A673 (cell line): Measurements from ENCODE around the gene ZNF837. TPM values are rescaled to one million over a fixed set of nuclear protein-coding genes. Genes with fewer than 3 reads are reported as not detected.

ENCODE experiments used
- BruUV-seq: library from RNA; stranded (reverse); fragments of 400-500 nt; replicated peaks from 2 replicates; lab custom pipeline; 2021; lab: Mats Ljungman, UMichigan
- CTCF ChIA-PET: fragments of 300-600 bp; sonication (Branson Sonifier 250); formaldehyde crosslinking; loops from one replicate; lab custom pipeline; 2022; ENCODE audit warnings: antibody characterized with exemption; lab: Charles Lee
- POLR2A ChIA-PET: fragments of 300-600 bp; sonication (Branson Sonifier 250); formaldehyde crosslinking; loops from one replicate; lab custom pipeline; 2022; ENCODE audit warnings: antibody characterized with exemption; ENCODE audit not compliant: low non-redundant PET; lab: Charles Lee
- DNase-seq: peaks from one replicate; pipeline ENCODE4 v3.0.0-alpha.2; 2015; ENCODE audit warnings: low spot score
- H3K27ac ChIP-seq: fragments of 200-600 bp; sonication (generic); 2 replicates; pipeline ENCODE4 v1.5.1; 2016; ENCODE audit warnings: mixed run types, low read depth, mild to moderate bottlenecking, mixed read lengths, antibody characterized with exemption, low read length; ENCODE audit not compliant: poor library complexity, severe bottlenecking
- H3K27me3 ChIP-seq: fragments of 200-600 bp; sonication (generic); replicated peaks from 2 replicates; pipeline ENCODE4 v1.6.1; 2017; ENCODE audit warnings: mixed run types, low read depth, mild to moderate bottlenecking, mixed read lengths, antibody characterized with exemption, low read length; ENCODE audit not compliant: insufficient read depth, poor library complexity
- H3K36me3 ChIP-seq: fragments of 200-600 bp; sonication (generic); 2 replicates; pipeline ENCODE4 v1.6.1; 2016; ENCODE audit warnings: mixed run types, mild to moderate bottlenecking, mixed read lengths, antibody characterized with exemption, low read length; ENCODE audit not compliant: insufficient read depth, poor library complexity, severe bottlenecking
- H3K4me1 ChIP-seq: fragments of 200-600 bp; sonication (generic); 2 replicates; pipeline ENCODE4 v1.6.1; 2017; ENCODE audit warnings: mixed run types, mild to moderate bottlenecking, mixed read lengths, antibody characterized with exemption, low read length; ENCODE audit not compliant: insufficient read depth, poor library complexity, severe bottlenecking
- H3K4me3 ChIP-seq: fragments of 200-600 bp; sonication (generic); 2 replicates; pipeline ENCODE4 v1.5.1; 2016; ENCODE audit warnings: low read depth, mixed run types, mild to moderate bottlenecking, mixed read lengths, low read length; ENCODE audit not compliant: poor library complexity, severe bottlenecking
- H3K9me3 ChIP-seq: fragments of 200-600 bp; sonication (generic); 2 replicates; pipeline ENCODE4 v1.6.1; 2016; ENCODE audit warnings: mixed run types, low read depth, mild to moderate bottlenecking, mixed read lengths, antibody characterized with exemption, low read length; ENCODE audit not compliant: poor library complexity, severe bottlenecking
- EZH2 ChIP-seq: fragments of 200-600 bp; sonication (generic); IDR thresholded peaks from 2 replicates; pipeline ENCODE4 v1.6.1; 2017; ENCODE audit warnings: borderline replicate concordance, low read depth, mild to moderate bottlenecking, mixed read lengths, antibody characterized with exemption, low read length; ENCODE audit not compliant: poor library complexity, severe bottlenecking
- intact Hi-C: fragments of 100-400 bp; cut with micrococcal nuclease; formaldehyde crosslinking; loops from one replicate; pipeline ENCODE4 v1.10.0; 2022; ENCODE audit not compliant: unreplicated experiment
- total RNA-seq: library from RNA; stranded (reverse); gene quantifications from 2 replicates; pipeline ENCODE4 v1.2.3, GENCODE V29; 2021
- TF ChIP-seq, protein P1 (sequence below): fragments of 300-800, 200-600 bp; sonication (generic); conservative IDR thresholded peaks from 2 replicates; pipeline ENCODE4 v1.5.1; 2017; ENCODE audit warnings: low read depth, mild to moderate bottlenecking, antibody characterized with exemption, low read length, moderate library complexity, mixed read lengths

The ZNF837 gene
- total RNA-seq, 1 experiment from 2014 or later: 1.3 TPM

DNA sequence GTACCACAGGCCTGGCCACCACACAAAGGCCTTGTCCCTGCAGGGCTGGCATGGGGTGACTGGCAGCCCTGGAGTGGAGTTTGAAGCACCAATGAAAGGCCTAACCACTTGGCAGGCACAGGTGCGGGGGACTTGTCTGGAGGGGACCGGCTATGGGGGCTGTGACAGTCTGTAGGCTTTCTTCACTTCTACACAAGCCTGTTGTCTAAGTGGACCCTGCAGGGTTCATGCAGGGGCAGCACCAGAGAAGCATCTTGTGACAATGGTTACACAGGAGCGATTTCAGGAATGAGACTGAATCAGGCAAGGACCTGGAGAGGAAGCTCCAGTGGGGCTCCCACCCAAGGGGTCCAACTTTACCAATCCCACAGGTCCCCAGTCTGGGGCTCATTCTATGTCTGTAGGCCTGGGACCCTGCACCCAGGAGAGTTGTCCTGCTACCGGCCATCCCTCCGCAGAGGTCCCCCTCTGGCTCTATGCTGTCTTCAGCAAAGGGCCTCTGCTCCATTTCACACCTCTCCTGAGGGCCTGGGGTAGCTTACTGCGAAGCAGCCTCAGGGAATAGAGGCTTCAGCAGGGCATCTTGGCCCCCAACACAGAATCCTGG, 2.3 kb upstream of the ZNF837 start:
- no peak overlapping the region for H3K27ac ChIP-seq
- H3K27me3 ChIP-seq: no peaks in the 10 kb centered on the region
- peaks cover 8% of the 10 kb centered on the region for H3K4me1 ChIP-seq
- intact Hi-C loops: no loop called here
- DNase-seq: no peak
- H3K36me3 ChIP-seq: peaks cover 4% of the 10 kb centered on the region
- no peak overlapping the region for H3K4me3 ChIP-seq
- CTCF ChIA-PET: no interaction called here
- POLR2A ChIA-PET: no interaction called here
- TF ChIP-seq EZH2: no peak
- TF ChIP-seq, protein P1, sequence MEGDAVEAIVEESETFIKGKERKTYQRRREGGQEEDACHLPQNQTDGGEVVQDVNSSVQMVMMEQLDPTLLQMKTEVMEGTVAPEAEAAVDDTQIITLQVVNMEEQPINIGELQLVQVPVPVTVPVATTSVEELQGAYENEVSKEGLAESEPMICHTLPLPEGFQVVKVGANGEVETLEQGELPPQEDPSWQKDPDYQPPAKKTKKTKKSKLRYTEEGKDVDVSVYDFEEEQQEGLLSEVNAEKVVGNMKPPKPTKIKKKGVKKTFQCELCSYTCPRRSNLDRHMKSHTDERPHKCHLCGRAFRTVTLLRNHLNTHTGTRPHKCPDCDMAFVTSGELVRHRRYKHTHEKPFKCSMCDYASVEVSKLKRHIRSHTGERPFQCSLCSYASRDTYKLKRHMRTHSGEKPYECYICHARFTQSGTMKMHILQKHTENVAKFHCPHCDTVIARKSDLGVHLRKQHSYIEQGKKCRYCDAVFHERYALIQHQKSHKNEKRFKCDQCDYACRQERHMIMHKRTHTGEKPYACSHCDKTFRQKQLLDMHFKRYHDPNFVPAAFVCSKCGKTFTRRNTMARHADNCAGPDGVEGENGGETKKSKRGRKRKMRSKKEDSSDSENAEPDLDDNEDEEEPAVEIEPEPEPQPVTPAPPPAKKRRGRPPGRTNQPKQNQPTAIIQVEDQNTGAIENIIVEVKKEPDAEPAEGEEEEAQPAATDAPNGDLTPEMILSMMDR: no peak
- H3K9me3 ChIP-seq: no peaks in the 10 kb centered on the region
- no TSS peak for BruUV-seq

DNA sequence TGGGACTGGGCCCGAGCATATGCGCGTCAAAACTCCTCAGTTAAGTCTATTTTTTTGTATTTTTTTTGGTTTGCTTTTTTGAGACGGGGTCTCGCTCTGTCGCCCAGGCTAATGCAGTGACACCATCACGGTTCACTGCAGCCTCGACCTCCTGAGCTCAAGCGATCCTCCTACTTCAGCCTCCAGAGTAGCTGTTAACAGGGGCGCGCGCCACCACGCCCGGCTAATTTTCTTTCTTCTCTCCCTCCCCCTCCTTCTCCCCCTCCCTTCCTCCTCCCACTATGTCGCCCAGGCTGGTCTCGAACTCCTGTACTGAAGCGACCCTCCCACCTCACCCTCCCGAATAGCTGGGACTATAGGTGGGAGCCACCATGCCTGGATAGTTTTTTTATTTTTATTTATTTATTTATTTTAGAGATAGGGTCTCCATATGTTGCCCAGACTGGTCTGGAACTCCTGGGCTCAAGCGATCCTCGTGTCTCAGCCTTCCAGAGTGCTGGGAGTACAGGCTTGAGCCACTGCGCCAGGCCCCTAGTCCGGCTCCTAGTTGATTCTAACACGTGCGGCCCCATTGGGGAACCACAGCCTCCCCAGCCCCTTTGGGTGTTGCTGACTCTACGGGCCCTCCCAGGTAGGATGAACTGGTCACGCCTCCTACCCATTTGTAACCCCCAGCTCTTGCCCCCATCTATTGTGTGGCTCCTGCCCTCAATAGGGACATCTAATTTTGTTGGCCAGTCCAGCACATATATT, 806 bp upstream of the ZNF837 start:
- Histone ChIP-seq H3K4me3 (peak overlapping the region; percentile 72), H3K9me3 (no peaks in the 10 kb centered on the region), H3K27ac (peak overlapping the region; percentile 96), H3K27me3 (no peaks in the 10 kb centered on the region), H3K36me3 (no peaks in the 10 kb centered on the region), H3K4me1 (peaks cover 5% of the 10 kb centered on the region)
- intact Hi-C loops: loop anchor here (2.0 kb wide), 1 partner anchor 77 kb away; the partner anchor contains the start of gene ERVK3-1
- TF ChIP-seq, protein P1: no peak
- TF ChIP-seq EZH2: no peak
- ChIA-PET CTCF (no interaction called here), POLR2A (no interaction called here)
- BruUV-seq: TSS peak; percentile 50
- DNase-seq: no peak

DNA sequence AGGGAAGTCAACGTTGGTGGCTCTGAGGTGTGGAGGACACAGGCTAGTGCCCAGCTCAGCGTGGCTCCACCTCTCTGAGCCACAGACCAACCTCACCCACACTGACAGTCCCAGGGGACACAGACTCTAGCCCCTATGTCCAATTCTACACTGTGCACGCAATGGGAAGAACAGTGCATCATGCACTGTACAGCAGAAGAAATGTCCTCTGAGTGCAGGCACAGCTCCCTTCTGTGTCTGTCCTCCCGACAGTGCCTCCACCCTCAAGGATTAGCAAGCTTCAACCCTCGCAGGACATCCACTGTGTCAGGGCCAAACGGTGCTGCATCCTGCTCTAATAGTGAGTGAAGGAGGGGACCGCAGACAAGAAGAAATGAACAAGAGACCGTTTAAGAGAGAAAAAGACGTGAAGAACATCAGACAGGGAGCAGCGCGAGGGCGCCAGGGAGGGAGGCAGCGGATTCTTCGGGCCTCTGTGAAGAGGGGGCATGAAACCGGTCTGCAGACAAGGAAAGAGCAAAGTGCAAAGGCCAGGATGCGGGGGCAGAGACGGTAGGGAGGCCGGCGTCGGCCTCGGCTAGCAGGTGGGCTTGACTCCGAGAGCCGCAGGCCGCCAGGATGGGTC, 681 bp downstream of the ZNF837 start:
- intact Hi-C loops: loop anchor here (2.0 kb wide), 1 partner anchor 75 kb away; the partner anchor contains the start of gene ERVK3-1
- no peaks in the 10 kb centered on the region for H3K27me3 ChIP-seq
- H3K4me1 ChIP-seq: peaks cover 5% of the 10 kb centered on the region
- no peaks in the 10 kb centered on the region for H3K36me3 ChIP-seq
- CTCF ChIA-PET: no interaction called here
- no peak for DNase-seq
- peak overlapping the region; percentile 72 for H3K4me3 ChIP-seq
- POLR2A ChIA-PET: no interaction called here
- peak overlapping the region; percentile 96 for H3K27ac ChIP-seq
- TSS peak; percentile 31 for BruUV-seq
- no peaks in the 10 kb centered on the region for H3K9me3 ChIP-seq
- TF ChIP-seq, protein P1: no peak
- no peak for TF ChIP-seq EZH2
